Activated gamma-delta T cell treated with anti-CD3 and anti-CD28 coated beads, Interleukin-2, amount 50 U/mL, for 16 hours (primary cell): ENCODE measurements around the gene EIF2B2.
"Not testable (repeated sequence)": the region's sequence is repeated elsewhere in the genome, so short reads cannot be mapped to it uniquely, and the experiment has no call there.

ENCODE experiments used
- DNase-seq: peaks from one replicate; pipeline ENCODE4 v3.0.0-alpha.2; 2020; ENCODE audit warnings: low read depth

EIF2B2 gene

DNA sequence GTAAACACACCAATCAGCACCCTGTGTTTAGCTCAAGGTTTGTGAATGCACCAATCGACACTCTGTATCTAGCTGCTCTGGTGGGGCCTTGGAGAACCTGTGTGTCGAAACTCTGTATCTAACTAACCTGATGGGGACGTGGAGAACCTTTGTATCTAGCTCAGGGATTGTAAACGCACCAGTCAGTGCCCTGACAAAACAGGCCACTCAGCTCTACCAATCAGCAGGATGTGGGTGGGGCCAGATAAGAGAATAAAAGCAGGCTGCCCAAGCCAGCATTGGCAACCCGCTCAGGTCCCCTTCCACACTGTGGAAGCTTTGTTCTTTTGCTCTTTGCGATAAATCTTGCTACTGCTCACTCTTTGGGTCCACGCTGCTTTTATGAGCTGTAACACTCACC is 6.9 kb upstream of the EIF2B2 start:
- not testable (repeated sequence) for DNase-seq

DNA sequence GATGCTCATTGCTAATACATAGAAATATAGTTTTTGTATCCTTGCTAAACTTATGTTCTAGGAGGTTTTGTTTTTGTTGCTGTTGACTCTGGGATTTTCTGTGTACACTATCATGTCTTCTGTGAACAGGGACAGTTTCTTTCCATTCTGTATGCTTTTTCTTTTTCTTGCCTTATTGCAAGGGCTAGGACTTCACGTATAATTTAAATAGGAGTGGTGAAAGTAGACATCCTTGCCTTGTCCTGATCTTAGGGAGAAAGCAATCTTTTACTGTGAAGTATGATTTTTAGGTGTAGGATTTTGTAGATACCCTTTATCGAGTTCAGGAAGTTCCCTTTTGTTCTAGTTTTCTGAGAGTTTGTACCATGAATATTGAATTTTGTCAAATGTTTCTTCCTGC is 1.5 kb upstream of the EIF2B2 start:
- DNase-seq = no peak

DNA sequence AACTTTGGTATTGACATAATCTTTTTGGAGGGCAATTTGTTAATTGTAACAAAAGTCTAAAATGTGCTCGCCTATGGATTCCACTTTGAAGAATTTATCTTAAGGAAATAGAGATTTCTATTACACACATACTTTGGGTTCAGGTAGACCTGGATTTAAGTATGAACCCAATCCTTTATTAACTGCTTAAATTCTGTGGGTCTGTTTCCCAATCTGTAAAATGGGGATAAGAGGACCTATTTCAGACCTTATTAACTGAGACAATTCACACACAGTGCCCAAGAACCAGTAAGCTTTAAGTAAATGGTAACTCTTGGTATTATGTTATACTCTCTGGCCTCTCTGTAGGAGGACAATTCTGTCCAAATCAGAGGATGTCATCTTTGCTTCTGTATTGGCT is 822 bp upstream of the EIF2B2 start:
- no peak for DNase-seq

DNA sequence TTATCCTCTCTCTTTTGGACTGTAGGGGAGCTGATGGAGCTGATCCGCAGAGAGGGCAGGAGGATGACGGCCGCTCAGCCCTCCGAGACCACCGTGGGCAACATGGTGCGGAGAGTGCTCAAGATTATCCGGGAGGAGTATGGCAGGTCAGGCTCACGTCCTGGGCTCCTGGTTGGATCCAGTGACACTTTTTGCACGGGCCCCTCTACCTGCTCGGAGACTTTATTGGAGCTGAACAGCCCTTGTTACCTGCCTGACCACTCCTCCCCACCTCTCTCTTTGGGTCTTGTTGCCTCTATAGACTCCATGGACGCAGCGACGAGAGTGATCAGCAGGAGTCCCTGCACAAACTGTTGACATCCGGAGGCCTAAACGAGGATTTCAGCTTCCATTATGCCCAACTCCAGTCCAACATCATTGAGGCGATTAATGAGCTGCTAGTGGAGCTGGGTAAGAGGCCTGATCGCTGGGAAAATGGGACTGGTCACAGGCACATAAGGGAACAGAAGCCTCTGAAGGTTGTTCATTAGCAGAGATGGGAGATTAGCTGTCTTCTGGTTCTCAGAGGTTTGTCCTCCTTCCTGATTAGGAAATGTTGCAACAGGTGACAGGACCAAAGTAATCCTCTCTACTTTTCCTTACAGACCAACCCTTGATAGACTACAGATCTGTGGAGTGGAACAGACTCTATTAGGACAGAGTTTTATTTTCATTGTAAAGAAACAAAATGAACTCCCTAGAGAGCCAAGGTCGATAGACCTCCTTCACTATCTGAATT is 718 bp downstream of the EIF2B2 start:
- DNase-seq = no peak

DNA sequence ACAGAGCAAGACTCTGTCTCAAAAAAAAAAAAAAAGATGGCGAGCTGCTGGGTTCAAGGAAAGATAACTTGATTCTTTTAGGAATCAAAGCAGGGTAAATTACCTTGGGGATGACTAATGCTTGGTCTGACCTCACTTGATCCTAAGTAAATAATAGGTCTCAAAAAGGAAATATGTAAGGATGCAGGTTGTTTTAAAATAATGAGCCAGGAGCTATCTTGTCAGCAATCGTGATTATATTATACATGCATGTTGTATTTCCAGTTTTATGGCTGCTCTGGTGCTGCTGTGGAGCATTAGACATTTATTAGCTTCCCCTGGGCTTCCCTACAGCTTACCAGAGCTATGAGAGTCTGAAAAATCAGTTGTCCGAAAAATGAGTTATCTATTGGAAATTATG is 2.6 kb downstream of the EIF2B2 start:
- DNase-seq = no peak

DNA sequence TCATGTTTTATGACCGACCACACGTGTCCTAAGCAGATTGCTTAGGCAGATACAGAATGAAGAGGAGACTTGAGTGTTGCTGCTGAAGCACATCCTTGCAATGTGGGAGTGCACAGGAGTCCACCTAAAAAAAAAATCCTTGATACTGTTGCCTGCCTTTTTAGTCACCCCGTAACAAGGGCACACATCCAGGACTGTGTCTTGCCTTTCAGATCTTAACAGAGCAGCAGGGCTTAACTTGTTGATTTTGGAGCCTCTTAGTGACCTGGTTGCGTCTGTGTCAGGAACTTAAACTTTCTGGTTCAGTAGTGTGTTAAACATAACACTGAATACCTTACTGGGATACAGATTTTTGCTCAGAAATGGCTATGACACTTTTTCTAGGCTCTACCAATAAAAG is 6.5 kb downstream of the EIF2B2 start:
- DNase-seq = no peak

DNA sequence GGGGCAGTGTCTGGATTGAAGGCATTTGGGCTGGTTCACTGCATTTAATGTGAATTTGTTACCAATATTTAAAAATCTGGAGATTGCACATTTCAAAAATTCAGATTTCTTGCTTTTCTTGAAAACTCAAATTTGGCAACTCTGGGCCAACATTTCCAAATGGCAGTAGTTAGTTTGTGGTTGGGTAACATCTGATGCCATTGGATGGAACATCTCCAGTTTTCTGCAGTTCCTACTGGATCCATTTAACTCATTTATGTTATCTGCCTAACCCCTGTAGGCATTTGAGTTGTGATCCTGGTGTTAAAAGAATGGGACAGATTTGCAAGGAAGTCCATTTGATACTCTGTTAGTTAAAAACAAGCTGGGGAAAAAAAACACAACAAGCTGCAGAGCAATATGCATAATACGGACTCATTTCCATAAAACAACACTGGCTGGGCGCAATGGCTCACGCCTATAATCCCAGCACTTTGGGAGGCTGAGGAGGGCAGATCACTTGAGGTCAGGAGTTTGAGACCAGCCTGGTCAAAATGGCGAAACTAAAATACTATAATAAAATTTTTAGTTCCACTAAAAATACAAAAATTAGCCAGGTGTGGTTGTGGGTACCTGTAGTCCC is 7.9 kb downstream of the EIF2B2 start:
- no peak for DNase-seq

DNA sequence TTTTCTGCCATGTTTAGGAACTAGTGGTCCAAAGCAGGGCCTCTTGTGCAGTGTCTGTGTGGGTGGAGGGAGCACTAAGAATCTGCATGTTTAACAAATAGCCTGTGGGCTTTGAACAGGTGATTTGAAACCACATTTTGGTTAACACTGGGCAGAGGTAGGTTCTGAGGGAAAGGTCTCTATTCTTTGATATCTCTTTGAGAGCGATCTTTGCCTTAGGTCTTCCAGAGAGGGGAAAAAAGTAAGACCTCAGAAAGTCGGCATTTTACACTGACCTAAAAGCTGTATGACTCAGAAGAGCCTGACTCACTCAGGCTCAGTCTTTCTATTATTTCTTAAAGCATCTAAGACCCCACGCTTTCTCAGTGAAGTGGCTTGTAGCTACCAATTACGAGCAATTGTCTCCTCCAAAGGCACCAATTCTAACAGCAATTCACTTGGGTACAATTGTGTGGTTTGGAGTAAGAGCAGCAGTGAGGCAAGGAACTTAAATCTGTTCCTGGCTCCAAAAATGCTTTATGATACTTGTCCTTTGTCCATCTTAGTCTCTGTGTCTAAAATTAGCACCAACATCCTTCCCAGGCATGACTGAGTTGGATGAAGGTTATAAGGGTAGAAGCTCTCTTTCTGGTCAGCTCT is 8.8 kb downstream of the EIF2B2 start:
- DNase-seq = no peak

DNA sequence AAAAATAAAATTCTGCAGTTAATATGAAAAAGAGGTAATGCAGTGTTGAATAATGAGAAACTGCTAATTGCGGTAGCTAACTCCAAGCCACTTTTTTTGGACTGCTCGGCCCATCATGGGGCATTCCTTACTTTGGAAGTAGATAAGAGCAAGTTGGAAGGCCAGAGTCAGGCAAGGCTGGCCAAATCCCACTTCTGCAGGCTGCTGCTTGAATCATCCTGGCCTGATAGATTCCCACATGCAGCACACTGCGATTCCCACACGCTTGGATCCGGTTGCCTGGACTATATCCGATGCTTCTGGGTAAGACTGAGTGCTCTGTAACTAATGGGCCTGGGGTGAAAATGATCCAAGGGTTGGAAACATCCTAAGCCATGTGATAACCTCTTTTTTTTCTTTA is 10.6 kb downstream of the EIF2B2 start:
- DNase-seq = no peak

DNA sequence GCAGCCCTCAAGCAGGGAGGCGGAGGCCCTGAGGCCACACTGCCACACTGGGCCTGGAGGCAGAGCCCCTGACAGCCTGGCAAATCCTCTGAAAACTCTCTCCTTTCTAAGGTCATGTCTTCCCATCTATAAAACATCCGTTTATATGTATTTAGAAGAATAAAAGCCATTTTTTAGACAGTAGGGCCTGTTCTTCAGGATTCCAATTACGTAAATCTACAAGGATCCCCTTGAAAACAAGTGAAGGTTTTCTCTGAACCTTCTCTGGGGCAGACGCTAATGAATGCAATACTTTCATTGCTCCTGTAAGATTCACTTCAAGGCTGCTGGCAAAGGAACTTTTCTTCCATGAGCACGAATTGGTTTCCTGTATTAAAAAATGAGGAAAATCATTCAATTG is 12.8 kb downstream of the EIF2B2 start:
- DNase-seq = no peak

DNA sequence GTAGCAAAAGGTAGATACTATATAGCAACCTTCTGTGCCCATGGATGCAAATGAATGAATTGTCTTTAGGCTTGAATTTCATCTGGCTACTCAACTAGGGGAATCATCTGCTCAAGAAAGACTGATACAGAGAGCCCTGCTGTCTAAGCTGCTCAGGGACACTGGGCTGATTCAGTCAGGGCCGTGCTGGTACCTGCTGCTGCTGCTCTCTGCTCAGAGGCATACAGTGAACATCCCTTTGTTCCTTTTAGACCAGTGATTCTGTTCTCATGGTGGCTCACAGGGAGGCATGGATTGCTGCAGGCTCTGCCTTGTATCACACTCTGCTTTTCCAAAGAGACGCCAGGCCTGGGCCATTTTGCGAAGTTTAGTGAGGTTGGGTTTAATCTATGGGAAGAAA is 14.1 kb downstream of the EIF2B2 start:
- DNase-seq = no peak

DNA sequence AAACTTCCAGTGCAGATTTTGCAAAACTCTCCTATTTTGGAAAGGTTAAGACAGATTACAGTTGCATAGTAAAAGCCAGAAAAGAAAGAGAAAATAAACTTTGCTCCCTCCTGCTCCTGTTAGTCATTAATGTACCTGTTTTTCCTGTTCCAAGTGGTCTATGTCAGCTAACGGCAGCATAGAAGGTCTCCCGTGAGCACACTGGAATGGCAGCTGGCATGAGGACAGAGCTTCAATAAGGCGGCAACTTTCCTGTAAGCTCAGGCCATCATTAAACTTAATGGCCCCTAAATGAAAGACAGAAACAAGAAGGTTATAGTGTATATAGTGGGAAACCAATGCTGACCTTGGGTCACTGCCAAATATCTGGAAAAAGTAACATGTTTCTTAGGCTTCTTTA is 16.0 kb downstream of the EIF2B2 start:
- DNase-seq = no peak

DNA sequence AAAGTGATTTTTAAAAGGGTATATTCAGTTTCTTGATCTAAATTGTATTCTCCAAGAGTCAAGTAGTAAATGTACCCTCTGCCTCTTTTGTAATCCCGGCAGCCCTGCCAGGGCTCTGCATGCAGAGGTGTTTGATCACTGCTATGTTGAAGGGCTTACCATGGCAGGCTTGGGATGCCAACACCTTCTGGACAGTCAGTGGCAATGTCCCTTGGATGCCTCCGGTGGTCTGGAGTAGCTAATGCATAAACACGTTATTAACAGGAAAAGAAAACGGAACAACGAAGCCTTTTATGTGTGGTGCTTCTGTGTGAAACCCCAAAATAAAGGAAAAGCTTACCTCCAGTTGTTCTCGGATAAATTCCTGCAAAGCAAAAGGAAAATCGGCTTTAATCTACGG is 19.9 kb downstream of the EIF2B2 start:
- no peak for DNase-seq

DNA sequence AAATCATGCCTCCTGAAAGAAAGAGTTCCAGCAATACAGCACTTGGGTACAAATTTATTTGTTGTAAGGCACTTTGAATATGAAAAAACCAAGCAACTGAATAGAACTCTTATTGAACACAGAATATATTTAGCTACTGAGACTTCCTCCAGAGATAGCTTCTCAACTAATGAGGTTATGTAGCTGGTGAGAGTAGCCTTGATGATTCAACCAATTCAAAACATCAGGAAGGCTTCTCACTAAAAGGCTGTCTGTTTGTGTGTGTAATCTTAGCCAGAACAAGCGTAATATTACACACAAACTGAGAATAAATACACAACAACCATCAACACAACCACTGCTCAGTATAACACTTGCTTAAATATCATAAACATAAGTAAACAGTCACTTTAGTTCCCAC is 20.4 kb downstream of the EIF2B2 start:
- no peak for DNase-seq

DNA sequence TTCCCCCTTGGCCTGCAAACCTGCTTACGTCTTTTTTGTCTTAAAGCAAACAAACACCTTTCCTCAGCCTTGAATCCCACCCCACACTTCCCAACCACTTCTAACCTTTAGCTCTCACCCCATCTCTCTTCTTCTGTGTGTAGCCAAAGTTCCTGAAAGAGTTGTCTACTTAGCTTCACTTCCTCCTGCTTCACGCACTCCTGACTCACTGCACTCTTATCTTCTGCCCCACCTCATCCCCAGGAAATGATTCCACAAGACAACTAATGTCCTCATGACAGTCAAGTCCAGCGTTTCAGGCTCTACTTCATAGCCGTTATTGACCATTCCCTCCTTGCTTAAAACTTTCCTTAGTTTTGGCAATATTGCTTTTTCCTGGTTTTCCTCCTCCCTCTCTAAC is 22.4 kb downstream of the EIF2B2 start:
- DNase-seq = no peak

DNA sequence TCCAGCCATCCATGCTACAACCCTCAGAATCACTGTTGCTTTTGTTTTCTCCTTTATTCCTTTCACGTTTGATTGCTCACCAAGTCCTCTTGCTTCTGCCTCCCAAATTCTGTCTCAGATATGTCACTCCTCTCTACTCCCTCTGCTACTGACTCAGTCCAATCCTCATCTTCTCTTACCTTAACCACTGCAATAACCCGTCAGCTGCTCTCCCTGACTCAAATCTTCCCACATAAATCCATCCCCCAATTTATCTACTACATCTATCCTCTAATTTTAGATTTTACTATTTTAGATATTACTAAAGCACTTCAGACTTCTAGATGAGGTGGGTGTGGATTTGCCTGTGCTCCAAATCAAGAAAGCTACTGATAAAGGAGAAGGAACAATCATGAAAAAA is 23.2 kb downstream of the EIF2B2 start:
- DNase-seq = no peak

DNA sequence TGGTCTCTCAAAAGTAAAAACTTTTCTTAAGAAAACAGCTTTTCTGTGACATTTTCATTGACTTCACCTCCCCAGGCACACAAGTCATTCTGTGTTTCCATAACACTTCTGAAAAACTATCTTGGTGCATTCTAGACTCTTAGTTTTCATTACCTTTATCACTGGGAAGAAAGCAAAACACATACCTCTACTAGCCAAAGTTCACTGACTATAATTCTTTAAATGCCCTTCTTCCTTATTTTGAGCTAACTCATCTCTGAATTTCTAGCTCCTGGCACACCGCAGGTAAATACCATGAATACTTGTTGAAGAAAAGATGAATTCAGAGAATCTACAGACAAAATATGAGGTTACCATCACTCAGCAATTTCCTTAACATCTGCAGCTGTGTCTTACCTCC is 27.4 kb downstream of the EIF2B2 start:
- DNase-seq = no peak

DNA sequence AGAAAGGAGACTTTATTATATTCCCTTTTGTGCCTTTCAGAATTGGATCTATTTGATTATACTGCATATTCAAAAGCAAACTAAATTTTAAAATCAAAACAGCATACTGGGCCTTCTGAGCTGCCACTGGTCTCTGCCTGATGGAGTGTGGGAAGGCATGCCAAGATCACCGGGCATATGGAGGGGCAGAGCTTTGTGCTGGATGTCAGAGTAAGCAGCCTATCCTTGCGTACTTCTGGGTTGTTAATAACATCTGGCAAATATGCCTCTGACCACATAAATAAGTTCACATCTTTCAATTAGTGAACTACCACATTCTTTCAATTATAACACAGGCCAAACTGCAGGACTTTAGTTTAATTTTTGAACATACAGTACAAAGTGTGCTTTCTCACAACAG is 30.2 kb downstream of the EIF2B2 start:
- no peak for DNase-seq

DNA sequence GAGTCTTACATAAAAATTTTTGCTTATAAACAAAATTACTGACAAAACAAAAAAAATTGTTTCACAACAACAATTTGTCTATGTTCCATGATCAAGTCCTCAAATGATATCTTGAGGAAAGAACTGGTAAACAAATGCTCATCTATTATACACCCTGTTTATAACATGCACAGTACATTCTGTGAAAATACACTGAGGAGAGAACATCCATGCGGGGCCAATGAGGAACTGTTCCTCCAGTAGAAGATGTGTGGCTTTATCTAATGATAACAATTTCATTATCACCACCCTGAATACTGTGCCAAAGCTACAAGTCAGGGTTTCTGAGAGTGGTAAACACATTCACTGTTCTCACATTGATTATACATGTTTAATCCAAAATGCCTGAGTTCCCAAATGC is 37.8 kb downstream of the EIF2B2 start:
- DNase-seq = no peak

DNA sequence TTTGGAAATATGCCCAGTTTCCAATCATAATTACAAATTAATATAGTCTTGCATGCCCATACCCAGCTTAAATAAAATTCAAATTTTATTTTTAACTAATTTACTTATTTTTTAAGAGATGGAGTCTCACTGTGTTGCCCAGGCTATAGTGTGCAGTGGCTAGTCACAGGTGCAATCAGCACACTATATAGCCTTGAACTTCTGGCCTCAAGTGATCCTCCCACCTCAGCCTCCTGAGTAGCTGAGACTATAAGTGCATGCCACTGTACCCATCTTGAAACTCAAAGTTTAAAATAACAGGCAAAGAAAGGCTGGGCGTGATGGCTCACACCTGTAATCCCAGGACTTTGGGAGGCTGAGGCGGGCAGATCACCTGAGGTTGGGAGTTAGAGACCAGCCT is 38.2 kb downstream of the EIF2B2 start:
- DNase-seq = no peak

DNA sequence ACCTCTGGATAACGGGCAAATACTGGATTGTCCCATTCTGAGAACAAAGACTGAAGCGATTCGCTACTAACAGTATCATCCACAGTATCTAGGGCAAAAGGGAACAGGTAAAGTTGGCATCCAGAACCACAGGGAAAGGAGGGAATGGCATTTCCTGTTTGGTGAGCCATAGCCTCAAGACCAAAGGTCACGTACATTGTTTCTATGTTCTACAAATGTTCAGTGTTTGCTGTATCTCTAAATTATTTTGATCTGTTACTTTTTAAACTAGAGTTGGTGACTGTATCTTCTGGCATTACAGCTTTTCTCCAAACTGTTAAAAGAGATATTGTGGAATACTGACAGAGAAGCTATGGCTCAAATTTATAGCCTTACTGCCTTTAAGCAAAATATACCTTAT is 38.9 kb downstream of the EIF2B2 start:
- DNase-seq = no peak

DNA sequence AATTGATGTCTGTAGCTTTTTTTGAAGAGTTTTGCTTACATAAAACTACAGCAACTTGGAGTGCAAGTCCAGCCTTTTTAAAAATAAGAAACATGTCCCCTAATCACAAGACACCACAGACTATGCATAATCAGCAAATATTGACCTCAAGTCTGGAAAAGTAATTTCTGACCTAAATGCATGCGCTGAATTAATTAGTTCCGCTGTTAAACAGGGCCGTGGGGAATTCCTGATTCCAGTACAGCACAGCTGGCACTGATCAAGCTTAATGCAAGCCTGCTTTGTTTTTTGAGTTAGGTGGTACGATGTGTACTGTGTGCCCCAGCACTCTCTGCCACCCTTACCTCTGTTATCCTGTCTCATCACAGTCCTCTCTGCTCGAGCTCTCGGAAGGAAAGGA is 39.3 kb downstream of the EIF2B2 start:
- no peak for DNase-seq

DNA sequence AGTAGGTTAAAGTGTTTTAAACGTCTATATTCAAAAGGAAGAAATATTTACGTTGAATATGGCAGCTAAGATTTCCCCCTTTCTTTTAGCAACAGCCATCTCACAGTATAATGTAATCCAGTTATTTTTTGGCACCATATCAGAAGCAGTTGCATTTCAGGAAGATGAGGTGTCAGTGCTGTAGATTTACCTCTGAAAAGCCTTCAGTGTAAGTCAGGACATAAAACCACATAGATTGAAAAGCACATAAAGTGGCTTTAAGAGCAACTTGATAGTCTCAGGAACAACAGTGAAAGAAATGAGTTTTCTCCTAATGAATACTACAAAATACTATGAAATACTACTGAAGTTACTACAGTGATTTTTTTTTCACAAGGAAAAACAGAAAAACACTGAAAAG is 41.6 kb downstream of the EIF2B2 start:
- DNase-seq = no peak

DNA sequence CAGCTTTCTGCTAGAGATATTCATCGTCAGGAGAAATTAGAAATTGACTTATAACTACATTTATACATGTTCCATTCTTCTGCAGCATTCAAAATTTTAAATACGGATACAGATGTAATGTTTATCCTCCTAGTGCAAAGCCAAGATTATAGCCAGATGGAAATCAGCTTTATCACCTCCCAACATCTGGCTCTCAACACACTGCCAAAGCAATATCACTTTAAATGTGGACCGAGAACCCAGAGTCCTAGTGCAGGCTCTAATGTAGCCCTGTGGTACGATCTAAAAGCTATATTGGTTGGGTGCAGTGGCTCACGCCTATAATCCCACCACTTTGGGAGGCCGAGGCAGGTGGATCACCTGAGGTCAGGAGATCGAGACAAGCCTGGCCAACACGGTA is 42.0 kb downstream of the EIF2B2 start:
- no peak for DNase-seq
